WTC11 (cell line): ENCODE measurements around the gene LSM4. TPM values are rescaled to one million over a fixed set of nuclear protein-coding genes. Genes with fewer than 3 reads are reported as not detected.

Source experiments
- ATAC-seq: fragments of 200-7000 bp; cut with Tn5 transposase; 2 replicates; pipeline ENCODE4 v1.10.0; 2021; ENCODE audit warnings: mild to moderate bottlenecking, moderate library complexity
- CTCF ChIA-PET: fragments of 300-600 bp; sonication (Branson Sonifier 250); formaldehyde crosslinking; loops from one replicate; lab custom pipeline; 2021; ENCODE audit warnings: antibody characterized with exemption; lab: Charles Lee
- POLR2A ChIA-PET: fragments of 350-600 bp; sonication (Branson Sonifier 250); formaldehyde crosslinking; loops from one replicate; lab custom pipeline; 2021; ENCODE audit warnings: antibody characterized with exemption; lab: Charles Lee
- DNase-seq: peaks from one replicate; pipeline ENCODE4 v3.0.0; 2021; ENCODE audit warnings: low spot score
- H3K27ac Mint-ChIP-seq: 2 replicates; pipeline ENCODE4 v1.8.0; 2021; ENCODE audit warnings: mixed read lengths
- H3K27me3 Mint-ChIP-seq: 2 replicates; pipeline ENCODE4 v1.8.0; 2021; ENCODE audit warnings: low read depth, mild to moderate bottlenecking, moderate library complexity, mixed read lengths
- H3K36me3 Mint-ChIP-seq: 2 replicates; pipeline ENCODE4 v1.8.0; 2021; ENCODE audit warnings: mixed read lengths
- H3K4me1 Mint-ChIP-seq: 2 replicates; pipeline ENCODE4 v1.8.0; 2022; ENCODE audit warnings: mixed read lengths
- H3K4me3 Mint-ChIP-seq: 2 replicates; pipeline ENCODE4 v1.8.0; 2021; ENCODE audit warnings: mild to moderate bottlenecking, moderate library complexity, mixed read lengths
- H3K9me3 Mint-ChIP-seq: 2 replicates; pipeline ENCODE4 v1.8.0; 2021; ENCODE audit warnings: mixed read lengths
- ELF4 ChIP-seq: sonication (generic); formaldehyde crosslinking; IDR thresholded peaks from 2 replicates; pipeline ENCODE4 v1.8.1; 2022; ENCODE audit warnings: low read depth, mild to moderate bottlenecking, moderate library complexity, missing genetic modification reagents
- FOXJ3 ChIP-seq: sonication (generic); formaldehyde crosslinking; IDR thresholded peaks from 2 replicates; pipeline ENCODE4 v1.9.0; 2021; ENCODE audit warnings: missing genetic modification reagents, mild to moderate bottlenecking, borderline replicate concordance
- JAZF1 ChIP-seq: fragments of 250-450 bp; sonication (Bioruptor Pico); IDR thresholded peaks from 2 replicates; pipeline ENCODE4 v1.9.0; 2021; ENCODE audit warnings: moderate library complexity, mild to moderate bottlenecking, inconsistent platforms
- NFYB ChIP-seq: sonication (generic); formaldehyde crosslinking; conservative IDR thresholded peaks from 2 replicates; pipeline ENCODE4 v1.8.0; 2022; ENCODE audit warnings: low read depth, missing genetic modification reagents
- NR3C1 ChIP-seq: sonication (generic); formaldehyde crosslinking; conservative IDR thresholded peaks from 2 replicates; pipeline ENCODE4 v1.8.1; 2023; ENCODE audit warnings: low read depth, mild to moderate bottlenecking, missing genetic modification reagents
- RELA ChIP-seq: sonication (generic); formaldehyde crosslinking; IDR thresholded peaks from 2 replicates; pipeline ENCODE4 v1.8.1; 2022; ENCODE audit warnings: missing genetic modification reagents, mild to moderate bottlenecking, borderline replicate concordance
- RORB ChIP-seq: fragments of 250-450 bp; sonication (Bioruptor Pico); IDR thresholded peaks from 2 replicates; pipeline ENCODE4 v1.9.0; 2021; ENCODE audit warnings: mild to moderate bottlenecking
- SP1 ChIP-seq: sonication (generic); formaldehyde crosslinking; conservative IDR thresholded peaks from 2 replicates; pipeline ENCODE4 v1.8.1; 2022; ENCODE audit warnings: missing genetic modification reagents
- ZNF232 ChIP-seq: sonication (generic); formaldehyde crosslinking; IDR thresholded peaks from 2 replicates; pipeline ENCODE4 v1.8.0; 2022; ENCODE audit warnings: mild to moderate bottlenecking, missing genetic modification reagents
- ZNF263 ChIP-seq: sonication (generic); formaldehyde crosslinking; IDR thresholded peaks from 2 replicates; pipeline ENCODE4 v1.8.1; 2022; ENCODE audit warnings: low read depth, mild to moderate bottlenecking, moderate library complexity, missing genetic modification reagents
- ZNF317 ChIP-seq: sonication (generic); formaldehyde crosslinking; IDR thresholded peaks from 2 replicates; pipeline ENCODE4 v1.8.1; 2023; ENCODE audit warnings: low read depth, mild to moderate bottlenecking, moderate library complexity, missing genetic modification reagents, borderline replicate concordance
- ZNF423 ChIP-seq: fragments of 250-450 bp; sonication (Bioruptor Pico); IDR thresholded peaks from 2 replicates; pipeline ENCODE4 v2.1.2; 2022; ENCODE audit warnings: mild to moderate bottlenecking, moderate library complexity
- ZNF671 ChIP-seq: fragments of 250-450 bp; sonication (Bioruptor Pico); IDR thresholded peaks from 2 replicates; pipeline ENCODE4 v1.8.0; 2021; ENCODE audit warnings: mild to moderate bottlenecking
- total RNA-seq: library from RNA; stranded (reverse); gene quantifications from 3 replicates; pipeline ENCODE4 v1.2.3, GENCODE V29; 2021
- TF ChIP-seq, protein P1 (sequence below): sonication (generic); formaldehyde crosslinking; IDR thresholded peaks from 2 replicates; pipeline ENCODE4 v1.8.1; 2023; ENCODE audit warnings: mild to moderate bottlenecking, moderate library complexity, missing genetic modification reagents
- TF ChIP-seq, protein P2 (sequence below): fragments of 250-450 bp; sonication (Bioruptor Pico); IDR thresholded peaks from 2 replicates; pipeline ENCODE4 v1.9.0; 2021; ENCODE audit warnings: moderate library complexity, mild to moderate bottlenecking, inconsistent platforms, borderline replicate concordance
- TF ChIP-seq, protein P3 (sequence below): sonication (generic); formaldehyde crosslinking; IDR thresholded peaks from 2 replicates; pipeline ENCODE4 v1.8.0; 2023; ENCODE audit warnings: mild to moderate bottlenecking, missing genetic modification reagents
- TF ChIP-seq, protein P4 (sequence below): sonication (generic); formaldehyde crosslinking; IDR thresholded peaks from 2 replicates; pipeline ENCODE4 v1.8.0; 2022; ENCODE audit warnings: missing genetic modification reagents

The LSM4 gene
- total RNA-seq, 1 experiment from 2014 or later: 373 TPM

DNA sequence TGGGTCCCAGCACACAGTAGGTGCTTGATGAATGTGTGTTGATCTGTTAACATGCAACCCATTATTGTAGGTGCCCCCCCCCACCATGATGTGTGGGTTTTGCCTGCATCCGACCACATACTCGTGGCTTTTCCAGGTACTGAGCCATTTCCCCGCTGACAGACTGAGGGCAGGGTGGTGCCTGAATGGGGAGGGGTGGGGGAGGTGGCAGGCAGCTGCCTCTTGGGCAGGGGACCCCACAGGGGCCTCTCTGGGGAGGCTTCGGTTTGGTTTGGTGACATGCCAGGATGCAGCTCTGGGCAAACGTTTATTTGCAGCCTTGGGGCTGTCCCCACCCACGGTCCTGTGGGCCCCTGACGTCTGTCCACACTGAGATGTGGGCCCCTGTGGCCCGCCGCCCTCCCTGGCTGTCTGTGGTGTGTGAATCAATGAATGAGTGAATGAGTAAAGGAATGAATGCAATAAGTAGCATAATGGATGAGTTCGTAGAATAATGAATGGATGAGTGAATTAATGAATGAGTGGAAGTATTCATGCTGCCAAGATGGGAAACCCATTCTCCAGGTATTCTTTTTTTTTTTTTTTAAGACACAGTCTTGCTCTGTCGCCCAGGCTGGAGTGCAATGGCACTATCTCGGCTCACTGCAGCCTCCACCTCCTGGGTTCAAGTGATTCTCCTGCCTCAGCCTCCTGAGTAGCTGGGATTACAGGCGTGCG is 32.4 kb downstream of the LSM4 start:
- no peaks in the 10 kb centered on the region for H3K9me3 Mint-ChIP-seq
- DNase-seq (no peak), ATAC-seq (no peak)
- H3K4me3 Mint-ChIP-seq: peak overlapping the region; percentile 83
- CTCF ChIA-PET: interaction anchor here (1.0 kb wide), 1 partner anchor 98 kb away, joined by 3 read pairs; no protein-coding TSS in a partner anchor
- H3K4me1 Mint-ChIP-seq: peaks cover 57% of the 10 kb centered on the region
- peak overlapping the region; percentile 90 for H3K27ac Mint-ChIP-seq
- peaks cover 6% of the 10 kb centered on the region for H3K27me3 Mint-ChIP-seq
- H3K36me3 Mint-ChIP-seq: no peaks in the 10 kb centered on the region
- TF ChIP-seq ZNF263 (CRISPR knock-in tag) (no peak), RELA (CRISPR knock-in tag) (no peak), NFYB (no peak), ZNF671 (CRISPR knock-in tag) (no peak), ZNF317 (CRISPR knock-in tag) (no peak), NR3C1 (CRISPR knock-in tag) (no peak), RORB (CRISPR knock-in tag) (no peak), JAZF1 (CRISPR knock-in tag) (no peak), SP1 (CRISPR knock-in tag) (no peak), ZNF232 (no peak), ELF4 (CRISPR knock-in tag) (no peak), ZNF423 (no peak), FOXJ3 (CRISPR knock-in tag) (no peak)
- TF ChIP-seq, protein P1, sequence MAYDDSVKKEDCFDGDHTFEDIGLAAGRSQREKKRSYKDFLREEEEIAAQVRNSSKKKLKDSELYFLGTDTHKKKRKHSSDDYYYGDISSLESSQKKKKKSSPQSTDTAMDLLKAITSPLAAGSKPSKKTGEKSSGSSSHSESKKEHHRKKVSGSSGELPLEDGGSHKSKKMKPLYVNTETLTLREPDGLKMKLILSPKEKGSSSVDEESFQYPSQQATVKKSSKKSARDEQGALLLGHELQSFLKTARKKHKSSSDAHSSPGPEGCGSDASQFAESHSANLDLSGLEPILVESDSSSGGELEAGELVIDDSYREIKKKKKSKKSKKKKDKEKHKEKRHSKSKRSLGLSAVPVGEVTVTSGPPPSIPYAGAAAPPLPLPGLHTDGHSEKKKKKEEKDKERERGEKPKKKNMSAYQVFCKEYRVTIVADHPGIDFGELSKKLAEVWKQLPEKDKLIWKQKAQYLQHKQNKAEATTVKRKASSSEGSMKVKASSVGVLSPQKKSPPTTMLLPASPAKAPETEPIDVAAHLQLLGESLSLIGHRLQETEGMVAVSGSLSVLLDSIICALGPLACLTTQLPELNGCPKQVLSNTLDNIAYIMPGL: no peak
- TF ChIP-seq, protein P2, sequence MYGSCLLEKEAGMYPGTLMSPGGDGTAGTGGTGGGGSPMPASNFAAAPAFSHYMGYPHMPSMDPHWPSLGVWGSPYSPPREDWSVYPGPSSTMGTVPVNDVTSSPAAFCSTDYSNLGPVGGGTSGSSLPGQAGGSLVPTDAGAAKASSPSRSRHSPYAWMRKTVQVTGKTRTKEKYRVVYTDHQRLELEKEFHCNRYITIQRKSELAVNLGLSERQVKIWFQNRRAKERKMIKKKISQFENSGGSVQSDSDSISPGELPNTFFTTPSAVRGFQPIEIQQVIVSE: no peak
- TF ChIP-seq, protein P3, sequence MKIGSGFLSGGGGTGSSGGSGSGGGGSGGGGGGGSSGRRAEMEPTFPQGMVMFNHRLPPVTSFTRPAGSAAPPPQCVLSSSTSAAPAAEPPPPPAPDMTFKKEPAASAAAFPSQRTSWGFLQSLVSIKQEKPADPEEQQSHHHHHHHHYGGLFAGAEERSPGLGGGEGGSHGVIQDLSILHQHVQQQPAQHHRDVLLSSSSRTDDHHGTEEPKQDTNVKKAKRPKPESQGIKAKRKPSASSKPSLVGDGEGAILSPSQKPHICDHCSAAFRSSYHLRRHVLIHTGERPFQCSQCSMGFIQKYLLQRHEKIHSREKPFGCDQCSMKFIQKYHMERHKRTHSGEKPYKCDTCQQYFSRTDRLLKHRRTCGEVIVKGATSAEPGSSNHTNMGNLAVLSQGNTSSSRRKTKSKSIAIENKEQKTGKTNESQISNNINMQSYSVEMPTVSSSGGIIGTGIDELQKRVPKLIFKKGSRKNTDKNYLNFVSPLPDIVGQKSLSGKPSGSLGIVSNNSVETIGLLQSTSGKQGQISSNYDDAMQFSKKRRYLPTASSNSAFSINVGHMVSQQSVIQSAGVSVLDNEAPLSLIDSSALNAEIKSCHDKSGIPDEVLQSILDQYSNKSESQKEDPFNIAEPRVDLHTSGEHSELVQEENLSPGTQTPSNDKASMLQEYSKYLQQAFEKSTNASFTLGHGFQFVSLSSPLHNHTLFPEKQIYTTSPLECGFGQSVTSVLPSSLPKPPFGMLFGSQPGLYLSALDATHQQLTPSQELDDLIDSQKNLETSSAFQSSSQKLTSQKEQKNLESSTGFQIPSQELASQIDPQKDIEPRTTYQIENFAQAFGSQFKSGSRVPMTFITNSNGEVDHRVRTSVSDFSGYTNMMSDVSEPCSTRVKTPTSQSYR: no peak
- TF ChIP-seq, protein P4, sequence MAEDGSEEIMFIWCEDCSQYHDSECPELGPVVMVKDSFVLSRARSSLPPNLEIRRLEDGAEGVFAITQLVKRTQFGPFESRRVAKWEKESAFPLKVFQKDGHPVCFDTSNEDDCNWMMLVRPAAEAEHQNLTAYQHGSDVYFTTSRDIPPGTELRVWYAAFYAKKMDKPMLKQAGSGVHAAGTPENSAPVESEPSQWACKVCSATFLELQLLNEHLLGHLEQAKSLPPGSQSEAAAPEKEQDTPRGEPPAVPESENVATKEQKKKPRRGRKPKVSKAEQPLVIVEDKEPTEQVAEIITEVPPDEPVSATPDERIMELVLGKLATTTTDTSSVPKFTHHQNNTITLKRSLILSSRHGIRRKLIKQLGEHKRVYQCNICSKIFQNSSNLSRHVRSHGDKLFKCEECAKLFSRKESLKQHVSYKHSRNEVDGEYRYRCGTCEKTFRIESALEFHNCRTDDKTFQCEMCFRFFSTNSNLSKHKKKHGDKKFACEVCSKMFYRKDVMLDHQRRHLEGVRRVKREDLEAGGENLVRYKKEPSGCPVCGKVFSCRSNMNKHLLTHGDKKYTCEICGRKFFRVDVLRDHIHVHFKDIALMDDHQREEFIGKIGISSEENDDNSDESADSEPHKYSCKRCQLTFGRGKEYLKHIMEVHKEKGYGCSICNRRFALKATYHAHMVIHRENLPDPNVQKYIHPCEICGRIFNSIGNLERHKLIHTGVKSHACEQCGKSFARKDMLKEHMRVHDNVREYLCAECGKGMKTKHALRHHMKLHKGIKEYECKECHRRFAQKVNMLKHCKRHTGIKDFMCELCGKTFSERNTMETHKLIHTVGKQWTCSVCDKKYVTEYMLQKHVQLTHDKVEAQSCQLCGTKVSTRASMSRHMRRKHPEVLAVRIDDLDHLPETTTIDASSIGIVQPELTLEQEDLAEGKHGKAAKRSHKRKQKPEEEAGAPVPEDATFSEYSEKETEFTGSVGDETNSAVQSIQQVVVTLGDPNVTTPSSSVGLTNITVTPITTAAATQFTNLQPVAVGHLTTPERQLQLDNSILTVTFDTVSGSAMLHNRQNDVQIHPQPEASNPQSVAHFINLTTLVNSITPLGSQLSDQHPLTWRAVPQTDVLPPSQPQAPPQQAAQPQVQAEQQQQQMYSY (CRISPR knock-in tag): no peak
- POLR2A ChIA-PET: no interaction called here
